ENCODE results near the gene LYST.

DNA sequence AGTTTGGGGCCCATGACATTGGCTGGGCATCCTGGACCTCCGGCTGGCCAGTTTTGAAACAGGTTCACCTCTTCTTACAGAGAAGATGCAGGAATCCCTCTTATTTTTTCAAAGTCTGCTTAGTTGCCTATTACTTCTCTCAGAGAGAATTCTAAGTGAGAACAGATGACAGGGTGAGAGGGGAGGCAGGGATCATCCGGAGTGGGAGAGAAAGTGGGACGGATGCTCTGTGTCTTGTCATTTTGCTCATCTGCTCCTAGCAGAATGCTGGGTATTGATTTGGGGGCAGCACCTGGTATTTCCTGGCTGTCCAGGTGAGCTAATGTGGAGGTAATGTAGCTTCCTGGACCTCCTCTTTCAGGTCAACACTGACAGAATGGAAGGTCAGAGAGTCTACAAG, 249.6 kb downstream of the LYST start:
- TF ChIP-seq BACH1 (IDR thresholded peaks at IDR 0.05; ENCODE audit: low read length) (no peak), ZNF274 (IDR thresholded peaks at IDR 0.05; ENCODE audit: borderline replicate concordance, extremely low read depth, low read length) (no peak), RAD21 (IDR thresholded peaks at IDR 0.05 in 1 of 2, conservative IDR thresholded peaks at IDR 0.05 in 1 of 2; ENCODE audit: low read depth in 2 of 2, low read length in 2 of 2) (no peak), EP300 (IDR thresholded peaks at IDR 0.05; ENCODE audit: borderline replicate concordance in 1 of 2, low read depth in 2 of 2, low read length in 2 of 2) (no peak), CTCF (IDR thresholded peaks at IDR 0.05; ENCODE audit: control extremely low read depth in 1 of 3, insufficient read depth in 1 of 3, low read depth in 1 of 3, low read length in 3 of 3) (no peak), JUND (IDR thresholded peaks at IDR 0.05; ENCODE audit: low read length) (no peak), POLR2A (IDR thresholded peaks at IDR 0.05; ENCODE audit: control extremely low read depth in 1 of 2, low read depth in 2 of 2, low read length in 2 of 2) (no peak), EGR1 (IDR thresholded peaks at IDR 0.05; ENCODE audit: borderline replicate concordance, low read depth, low read length) (no peak)
- TF ChIP-seq, protein P1, sequence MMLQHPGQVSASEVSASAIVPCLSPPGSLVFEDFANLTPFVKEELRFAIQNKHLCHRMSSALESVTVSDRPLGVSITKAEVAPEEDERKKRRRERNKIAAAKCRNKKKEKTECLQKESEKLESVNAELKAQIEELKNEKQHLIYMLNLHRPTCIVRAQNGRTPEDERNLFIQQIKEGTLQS (IDR thresholded peaks at IDR 0.05; ENCODE audit: insufficient read depth, low read depth, low read length): no peak

All from H1 (cell line).